ENCODE data around the gene IFNAR1.

- TF ChIP-seq CTCF (conservative IDR thresholded peaks at IDR 0.05; ENCODE audit: low read length) (no peak), EZH2phosphoT487 (IDR thresholded peaks at IDR 0.05; ENCODE audit: borderline replicate concordance) (no peak)
Observed at GRCh38 chr21:33283203-33283602, 41.6 kb upstream of the IFNAR1 start.

Measured in Loucy (cell line).